Urothelium cell line (cell line): Measurements from ENCODE around the gene PSTK.

Experiments used
- DNase-seq: peaks from one replicate; pipeline ENCODE4 v3.0.0; 2011; ENCODE audit warnings: low spot score, mixed read lengths
- FAIRE-seq: peaks from 2 replicates; lab custom pipeline; 2011; peaks lifted over from hg19 to GRCh38; lab: Jason Lieb, UNC

The PSTK gene

DNA sequence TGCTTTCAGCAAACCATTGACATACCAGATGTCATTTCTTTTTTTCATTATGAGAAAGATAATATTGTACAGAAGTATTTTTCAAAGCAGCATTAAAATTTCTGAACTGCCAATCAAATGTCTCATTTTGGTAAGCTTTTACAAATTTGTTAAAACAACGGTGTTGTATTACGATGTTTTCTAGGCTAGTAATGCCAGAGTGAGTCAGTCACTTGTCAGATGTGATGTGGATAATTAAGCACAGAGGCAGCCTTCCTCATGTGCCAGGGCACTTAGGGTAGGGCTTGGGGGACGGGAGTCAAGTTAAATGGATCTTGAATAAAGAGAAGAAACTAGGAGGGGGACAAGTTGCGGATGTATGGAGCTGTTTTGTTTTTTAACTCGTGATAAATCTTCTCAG is 10.1 kb downstream of the PSTK start:
- FAIRE-seq: no peak
- no peak for DNase-seq

GRCh38 chr10:122992031-122992585 is 11.9 kb downstream of the PSTK start:
- DNase-seq (no peak), FAIRE-seq (no peak)

- no peak for DNase-seq
- no peak for FAIRE-seq
Measured at GRCh38 chr10:122993797-122994336, 13.7 kb downstream of the PSTK start.

GRCh38 chr10:122995936-122996335 is 15.7 kb downstream of the PSTK start:
- FAIRE-seq (no peak), DNase-seq (no peak)

GRCh38 chr10:122997864-122998263 is 17.7 kb downstream of the PSTK start:
- no peak for FAIRE-seq
- no peak for DNase-seq

- FAIRE-seq (no peak), DNase-seq (no peak)
Measured at GRCh38 chr10:122998360-122998917, 18.2 kb downstream of the PSTK start.

DNA sequence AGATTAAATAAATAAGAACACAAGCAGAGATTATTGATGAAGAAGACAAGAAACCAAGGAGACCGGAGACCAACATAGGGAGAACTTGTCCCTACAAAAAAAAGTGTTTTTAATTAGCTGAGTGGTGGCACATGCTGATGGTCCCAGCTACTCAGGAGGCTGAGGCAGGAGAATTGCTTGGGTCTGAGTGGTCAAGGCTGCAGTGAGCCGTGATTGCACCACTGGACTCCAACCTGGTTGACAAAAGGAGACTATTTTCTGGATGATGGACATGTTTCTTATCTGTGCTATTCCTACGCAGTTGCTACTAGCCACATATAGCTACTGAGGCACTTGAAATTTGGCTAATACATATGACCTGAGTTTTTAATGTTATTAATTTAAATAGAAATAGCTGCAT is 18.7 kb downstream of the PSTK start:
- no peak for DNase-seq
- no peak for FAIRE-seq

- no peak for FAIRE-seq
- no peak for DNase-seq
Measured at GRCh38 chr10:122999347-122999746, 19.1 kb downstream of the PSTK start.

GRCh38 chr10:123000155-123000554 is 20.0 kb downstream of the PSTK start:
- no peak for DNase-seq
- FAIRE-seq: no peak

DNA sequence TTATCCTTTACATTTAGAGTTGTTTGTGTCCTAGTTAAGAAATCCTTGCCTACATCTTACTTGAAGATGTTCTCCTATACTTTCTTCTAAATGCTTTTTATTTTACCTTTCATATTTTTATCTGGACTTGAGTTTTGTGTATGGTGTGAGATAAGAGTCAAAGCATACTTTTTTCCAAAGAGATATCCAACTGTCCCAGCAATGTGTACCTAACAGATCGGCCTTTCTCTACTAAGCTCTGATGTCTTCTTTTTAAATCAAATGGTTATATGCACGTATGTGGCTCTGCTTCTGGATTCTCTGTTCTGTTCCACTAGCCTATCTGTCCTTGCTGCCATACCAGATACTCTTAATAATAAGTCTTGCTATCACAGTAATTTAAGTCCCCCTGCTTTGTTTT is 21.2 kb downstream of the PSTK start:
- no peak for FAIRE-seq
- DNase-seq: no peak

- no peak for FAIRE-seq
Measured at GRCh38 chr10:123004298-123004697, 24.1 kb downstream of the PSTK start.

DNA sequence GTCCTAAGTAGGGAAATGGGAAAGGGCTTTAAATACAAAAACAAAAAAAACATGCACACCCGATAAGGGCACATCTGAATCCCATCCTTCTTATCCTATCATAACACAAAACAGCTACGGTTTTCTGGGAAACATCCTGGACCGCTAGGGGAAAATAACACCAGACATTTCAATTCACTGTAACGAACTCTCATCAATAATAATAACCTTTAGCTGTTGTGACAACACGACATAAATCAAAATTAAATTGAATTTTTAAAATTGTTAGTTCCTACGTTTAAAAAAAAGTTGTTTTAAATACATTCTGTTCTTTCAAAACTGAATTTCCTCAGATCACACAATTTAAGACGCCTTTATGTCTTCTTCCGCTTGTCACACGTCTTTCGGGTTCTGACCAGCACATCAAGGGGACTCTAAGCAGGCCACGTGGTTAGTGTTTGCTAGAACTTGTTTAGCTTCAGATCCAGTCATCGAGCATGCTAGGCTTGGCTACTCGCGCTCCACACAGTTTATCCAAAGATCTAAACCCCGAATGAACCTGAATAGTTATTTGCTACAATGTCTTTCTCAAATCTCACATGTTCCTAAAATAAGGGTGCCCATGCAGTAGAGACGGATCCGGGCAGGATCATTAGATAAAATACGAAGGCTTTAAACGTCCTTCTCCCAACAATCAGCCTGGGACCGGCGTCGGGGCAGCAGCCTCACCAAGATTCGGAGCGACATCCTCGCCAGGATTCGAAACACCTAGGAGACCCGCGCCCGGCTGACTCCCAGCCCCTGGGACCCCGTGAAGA is 27.6 kb downstream of the PSTK start:
- DNase-seq (peak; percentile 15), FAIRE-seq (no peak)

More at GRCh38 chr10:123004298-123004697, 24.1 kb downstream of the PSTK start:
- no peak for DNase-seq

- peak; percentile 96 for DNase-seq
- peak; percentile 86 for FAIRE-seq
Measured at GRCh38 chr10:123008355-123009104, 28.3 kb downstream of the PSTK start, which contains the start of the genes ACADSB and IKZF5. Gene ACADSB, plus strand, starts transcription at chr10:123009006. Its CDS starts 24 bp downstream, at chr10:123009030. Gene IKZF5, minus strand, starts transcription at chr10:123008795. Its CDS starts 10,170 bp downstream, at chr10:122998625.

DNA sequence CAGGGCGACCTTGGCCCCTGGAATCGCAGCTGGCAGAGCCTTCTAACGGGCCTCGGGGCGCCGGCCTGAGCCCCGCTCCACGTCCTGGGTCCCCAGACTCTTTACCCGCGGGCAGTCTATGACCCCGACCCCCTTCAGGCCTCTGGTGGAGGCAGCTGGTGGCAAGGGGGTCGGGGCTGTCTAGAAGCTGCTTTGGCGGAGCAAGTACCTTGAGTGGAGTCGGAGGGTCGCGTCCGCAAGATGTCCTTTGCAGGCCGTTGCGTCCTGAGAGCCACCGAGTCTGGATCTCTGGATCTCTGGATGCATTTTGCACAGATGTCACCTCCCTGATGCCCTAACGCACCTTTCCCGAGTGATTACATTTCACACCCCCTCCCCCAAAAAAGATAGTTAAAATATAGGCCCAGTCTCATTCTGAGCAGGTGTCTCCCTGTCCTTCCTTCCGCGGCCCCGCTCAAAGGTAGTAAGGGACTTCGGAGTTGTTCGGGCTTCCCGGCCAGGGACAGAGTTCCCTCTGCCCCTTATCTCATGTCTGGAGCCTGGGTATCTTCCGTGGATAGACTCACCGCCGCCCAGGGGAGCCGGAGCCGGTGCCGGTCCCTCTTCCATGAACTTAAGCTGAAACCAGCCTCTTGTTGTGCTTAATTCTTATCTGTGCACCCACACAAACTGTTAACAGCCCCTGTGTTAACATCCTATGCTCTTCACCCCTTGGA is 29.1 kb downstream of the PSTK start:
- peak; percentile 17 for DNase-seq
- FAIRE-seq: no peak

DNA sequence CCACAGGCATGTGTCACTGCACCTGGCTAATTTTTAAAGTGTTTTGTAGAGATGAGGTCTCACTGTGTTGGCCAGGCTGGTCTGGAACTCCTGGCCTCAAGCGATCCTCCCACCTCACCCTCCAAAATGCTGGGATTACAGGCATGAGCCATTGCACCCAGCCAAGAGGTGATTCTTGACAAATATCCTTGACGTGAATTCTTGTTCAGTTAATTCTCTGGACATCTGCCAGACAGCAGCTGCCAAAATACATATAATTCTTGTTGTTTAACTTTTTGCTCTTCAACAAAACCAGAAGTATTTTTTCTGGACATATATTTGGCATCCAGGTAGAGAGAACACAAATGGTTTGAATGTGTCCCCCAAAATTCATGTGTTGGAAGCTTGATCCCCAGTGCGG is 31.8 kb downstream of the PSTK start:
- no peak for FAIRE-seq

DNA sequence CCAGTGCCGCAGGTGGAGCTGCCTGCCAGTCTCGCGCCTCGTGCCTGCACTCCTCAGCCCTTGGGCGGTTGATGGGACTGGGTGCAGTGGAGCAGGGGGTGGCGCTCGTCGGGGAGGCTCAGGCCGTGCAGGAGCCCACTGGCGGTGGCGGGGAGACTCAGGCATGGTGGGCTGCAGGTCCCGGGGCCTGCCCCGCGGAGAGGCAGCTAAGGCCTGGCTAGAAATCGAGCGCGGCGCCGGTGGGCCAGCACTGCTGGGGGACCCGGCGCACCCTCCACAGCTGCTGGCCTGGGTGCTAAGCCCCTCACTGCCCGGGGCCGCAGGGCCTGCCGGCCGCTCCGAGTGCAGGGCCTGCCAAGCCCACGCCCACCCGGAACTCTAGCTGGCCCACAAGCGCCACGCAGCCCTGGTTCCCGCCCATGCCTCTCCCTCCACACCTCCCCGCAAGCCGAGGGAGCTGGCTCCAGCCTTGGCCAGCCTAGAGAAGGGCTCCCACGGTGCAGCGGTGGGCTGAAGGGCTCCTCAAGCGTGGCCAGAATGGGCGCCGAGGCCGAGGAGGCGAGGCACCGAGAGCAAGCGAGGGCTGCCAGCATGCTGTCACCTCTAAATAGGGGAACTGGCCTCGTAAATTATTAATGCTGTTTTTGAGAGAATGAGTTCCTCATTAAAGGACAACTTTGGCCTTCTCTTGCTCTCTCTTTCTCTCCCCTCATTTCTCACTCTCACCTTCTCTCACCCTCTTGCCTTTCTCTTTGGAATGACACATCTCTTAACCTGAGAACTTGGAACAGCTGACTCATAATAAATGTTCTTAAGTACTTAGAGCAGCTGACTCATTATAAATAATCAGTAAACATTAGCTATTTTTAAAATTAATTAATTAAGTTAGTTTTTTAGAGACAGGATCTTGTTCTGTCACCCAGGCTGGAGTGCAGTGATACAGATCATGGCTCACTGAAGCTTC is 33.5 kb downstream of the PSTK start:
- no peak for FAIRE-seq
- DNase-seq: no peak

More for the DNA sequence above, 31.8 kb downstream of the PSTK start:
- no peak for DNase-seq

DNA sequence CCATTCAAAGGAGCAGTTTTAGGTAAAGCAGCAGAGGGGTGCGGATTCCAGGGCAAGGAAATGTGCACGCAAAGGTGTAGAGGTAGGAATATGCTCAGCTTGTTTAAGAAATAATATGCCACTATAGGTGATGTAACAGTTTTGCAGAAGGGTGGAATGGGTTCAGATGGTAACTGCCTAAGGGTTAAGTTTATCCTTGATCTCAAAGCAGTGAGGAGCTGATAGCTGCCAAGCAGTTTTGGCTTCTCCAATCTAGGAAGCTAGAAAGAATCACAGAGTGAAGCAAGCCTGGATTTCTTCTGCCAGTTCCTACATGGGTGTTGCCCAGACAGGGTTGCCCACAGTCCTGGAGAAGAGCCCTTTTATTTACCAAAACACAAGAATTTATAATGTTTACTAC is 34.6 kb downstream of the PSTK start:
- DNase-seq (no peak), FAIRE-seq (no peak)

- DNase-seq (no peak), FAIRE-seq (no peak)
Measured at GRCh38 chr10:123016228-123016627, 36.0 kb downstream of the PSTK start.
